Measurements from ENCODE around the gene RCC2.

Gene RCC2

GRCh38 chr1:17372955-17373354 lies 66.5 kb downstream of the RCC2 start:
- H3K36me3 ChIP-seq (ENCODE audit: insufficient read depth, low read length), result no peaks in the 10 kb centered on the region
- H3K4me3 ChIP-seq (ENCODE audit: low read length), result no peak overlapping the region
- H2AFZ ChIP-seq (ENCODE audit: low read depth, low read length), result no peak overlapping the region
- no peaks in the 10 kb centered on the region for H3K9me3 ChIP-seq (ENCODE audit: low read length)
- H3K4me1 ChIP-seq (ENCODE audit: insufficient read depth, low read length), result no peaks in the 10 kb centered on the region
- H3K27me3 ChIP-seq (ENCODE audit: insufficient read depth, low read length), result peaks cover 30% of the 10 kb centered on the region

GRCh38 chr1:17371896-17372295 lies 67.6 kb downstream of the RCC2 start, which contains the start of gene PADI6:
TSS of gene PADI6 (plus strand) at chr1:17372196. CDS start at chr1:17372246, 50 bp downstream.
- H3K36me3 ChIP-seq (ENCODE audit: insufficient read depth, low read length), result no peaks in the 10 kb centered on the region
- H2AFZ ChIP-seq (ENCODE audit: low read depth, low read length), result no peak within 1 kb of the TSS
- H3K9me3 ChIP-seq (ENCODE audit: low read length), result no peaks in the 10 kb centered on the region
- H3K4me1 ChIP-seq (ENCODE audit: insufficient read depth, low read length), result no peaks in the 10 kb centered on the region
- H3K27me3 ChIP-seq (ENCODE audit: insufficient read depth, low read length), result peaks cover 27% of the 10 kb centered on the region
- H3K4me3 ChIP-seq (ENCODE audit: low read length), result no peak within 1 kb of the TSS

GRCh38 chr1:17370618-17371017 lies 68.9 kb downstream of the RCC2 start:
- Histone ChIP-seq H3K36me3 (ENCODE audit: insufficient read depth, low read length) (no peaks in the 10 kb centered on the region), H3K4me1 (ENCODE audit: insufficient read depth, low read length) (no peaks in the 10 kb centered on the region), H3K27me3 (ENCODE audit: insufficient read depth, low read length) (peaks cover 27% of the 10 kb centered on the region), H3K4me3 (ENCODE audit: low read length) (no peak overlapping the region), H3K9me3 (ENCODE audit: low read length) (no peaks in the 10 kb centered on the region), H2AFZ (ENCODE audit: low read depth, low read length) (no peak overlapping the region)

- H3K4me1 ChIP-seq (ENCODE audit: insufficient read depth, low read length), result no peaks in the 10 kb centered on the region
- no peaks in the 10 kb centered on the region for H3K9me3 ChIP-seq (ENCODE audit: low read length)
- H2AFZ ChIP-seq (ENCODE audit: low read depth, low read length), result no peak overlapping the region
- H3K36me3 ChIP-seq (ENCODE audit: insufficient read depth, low read length), result no peaks in the 10 kb centered on the region
- no peak overlapping the region for H3K4me3 ChIP-seq (ENCODE audit: low read length)
- peaks cover 23% of the 10 kb centered on the region for H3K27me3 ChIP-seq (ENCODE audit: insufficient read depth, low read length)
Observed at GRCh38 chr1:17369466-17369865, 70.0 kb downstream of the RCC2 start.

- H3K4me3 ChIP-seq (ENCODE audit: low read length), result no peak overlapping the region
- H3K9me3 ChIP-seq (ENCODE audit: low read length), result no peaks in the 10 kb centered on the region
- H3K36me3 ChIP-seq (ENCODE audit: insufficient read depth, low read length), result no peaks in the 10 kb centered on the region
- no peak overlapping the region for H2AFZ ChIP-seq (ENCODE audit: low read depth, low read length)
- H3K4me1 ChIP-seq (ENCODE audit: insufficient read depth, low read length), result no peaks in the 10 kb centered on the region
- peaks cover 17% of the 10 kb centered on the region for H3K27me3 ChIP-seq (ENCODE audit: insufficient read depth, low read length)
Observed at GRCh38 chr1:17365293-17365692, 74.2 kb downstream of the RCC2 start.

GRCh38 chr1:17363771-17364170 lies 75.7 kb downstream of the RCC2 start:
- Histone ChIP-seq H3K4me3 (ENCODE audit: low read length) (no peak overlapping the region), H3K9me3 (ENCODE audit: low read length) (no peaks in the 10 kb centered on the region), H2AFZ (ENCODE audit: low read depth, low read length) (no peak overlapping the region), H3K27me3 (ENCODE audit: insufficient read depth, low read length) (peaks cover 14% of the 10 kb centered on the region), H3K36me3 (ENCODE audit: insufficient read depth, low read length) (no peaks in the 10 kb centered on the region), H3K4me1 (ENCODE audit: insufficient read depth, low read length) (no peaks in the 10 kb centered on the region)

GRCh38 chr1:17363351-17363750 lies 76.1 kb downstream of the RCC2 start:
- no peaks in the 10 kb centered on the region for H3K4me1 ChIP-seq (ENCODE audit: insufficient read depth, low read length)
- H2AFZ ChIP-seq (ENCODE audit: low read depth, low read length), result no peak overlapping the region
- H3K9me3 ChIP-seq (ENCODE audit: low read length), result no peaks in the 10 kb centered on the region
- no peaks in the 10 kb centered on the region for H3K36me3 ChIP-seq (ENCODE audit: insufficient read depth, low read length)
- H3K27me3 ChIP-seq (ENCODE audit: insufficient read depth, low read length), result peaks cover 10% of the 10 kb centered on the region
- no peak overlapping the region for H3K4me3 ChIP-seq (ENCODE audit: low read length)

GRCh38 chr1:17361687-17362086 lies 77.8 kb downstream of the RCC2 start:
- Histone ChIP-seq H3K36me3 (ENCODE audit: insufficient read depth, low read length) (no peaks in the 10 kb centered on the region), H3K27me3 (ENCODE audit: insufficient read depth, low read length) (peaks cover 6% of the 10 kb centered on the region), H3K4me1 (ENCODE audit: insufficient read depth, low read length) (no peaks in the 10 kb centered on the region), H3K9me3 (ENCODE audit: low read length) (no peaks in the 10 kb centered on the region), H3K4me3 (ENCODE audit: low read length) (no peak overlapping the region), H2AFZ (ENCODE audit: low read depth, low read length) (no peak overlapping the region)

- no peaks in the 10 kb centered on the region for H3K4me1 ChIP-seq (ENCODE audit: insufficient read depth, low read length)
- peaks cover 6% of the 10 kb centered on the region for H3K27me3 ChIP-seq (ENCODE audit: insufficient read depth, low read length)
- H2AFZ ChIP-seq (ENCODE audit: low read depth, low read length), result no peak overlapping the region
- H3K36me3 ChIP-seq (ENCODE audit: insufficient read depth, low read length), result no peaks in the 10 kb centered on the region
- no peak overlapping the region for H3K4me3 ChIP-seq (ENCODE audit: low read length)
- no peaks in the 10 kb centered on the region for H3K9me3 ChIP-seq (ENCODE audit: low read length)
Observed at GRCh38 chr1:17360272-17360956, 79.1 kb downstream of the RCC2 start.

- Histone ChIP-seq H3K4me3 (ENCODE audit: low read length) (no peak overlapping the region), H3K36me3 (ENCODE audit: insufficient read depth, low read length) (no peaks in the 10 kb centered on the region), H3K4me1 (ENCODE audit: insufficient read depth, low read length) (no peaks in the 10 kb centered on the region), H2AFZ (ENCODE audit: low read depth, low read length) (no peak overlapping the region), H3K27me3 (ENCODE audit: insufficient read depth, low read length) (peaks cover 6% of the 10 kb centered on the region), H3K9me3 (ENCODE audit: low read length) (no peaks in the 10 kb centered on the region)
Observed at GRCh38 chr1:17359808-17360207, 79.7 kb downstream of the RCC2 start.

- no peaks in the 10 kb centered on the region for H3K36me3 ChIP-seq (ENCODE audit: insufficient read depth, low read length)
- no peak overlapping the region for H2AFZ ChIP-seq (ENCODE audit: low read depth, low read length)
- H3K4me1 ChIP-seq (ENCODE audit: insufficient read depth, low read length), result no peaks in the 10 kb centered on the region
- H3K9me3 ChIP-seq (ENCODE audit: low read length), result no peaks in the 10 kb centered on the region
- no peak overlapping the region for H3K4me3 ChIP-seq (ENCODE audit: low read length)
- H3K27me3 ChIP-seq (ENCODE audit: insufficient read depth, low read length), result peaks cover 6% of the 10 kb centered on the region
Observed at GRCh38 chr1:17359031-17359430, 80.4 kb downstream of the RCC2 start.

- no peak overlapping the region for H3K4me3 ChIP-seq (ENCODE audit: low read length)
Observed at GRCh38 chr1:17358557-17358956, 80.9 kb downstream of the RCC2 start.

More at GRCh38 chr1:17358557-17358956, 80.9 kb downstream of the RCC2 start:
- Histone ChIP-seq H3K36me3 (ENCODE audit: insufficient read depth, low read length) (no peaks in the 10 kb centered on the region), H3K27me3 (ENCODE audit: insufficient read depth, low read length) (peaks cover 6% of the 10 kb centered on the region), H2AFZ (ENCODE audit: low read depth, low read length) (no peak overlapping the region), H3K9me3 (ENCODE audit: low read length) (no peaks in the 10 kb centered on the region), H3K4me1 (ENCODE audit: insufficient read depth, low read length) (no peaks in the 10 kb centered on the region)
